Hepatocyte (in vitro differentiated cells): ENCODE data around the gene HOPX.

Experiments used
- CTCF ChIP-seq: fragments of 200-600 bp; sonication (generic); IDR thresholded peaks from 2 replicates; pipeline ENCODE4 v1.5.1; 2016; ENCODE audit warnings: antibody characterized with exemption, mild to moderate bottlenecking; ENCODE audit not compliant: poor library complexity
- EZH2 ChIP-seq: fragments of 200-600 bp; sonication (generic); IDR thresholded peaks from 2 replicates; pipeline ENCODE4 v1.6.1; 2016; ENCODE audit warnings: antibody characterized with exemption, mild to moderate bottlenecking, borderline replicate concordance

GRCh38 chr4:56651056-56651350 is 30.1 kb downstream of the HOPX start:
- no peak for TF ChIP-seq CTCF
- no peak for TF ChIP-seq EZH2
